NCI-H187 treated with DMSO at 0.1 percent for 48 hours (cell line): ENCODE data around the gene CYBRD1.

ENCODE experiments used
- DNase-seq: peaks from one replicate; lab custom pipeline; 2025; lab: John Stamatoyannopoulos, UW

CYBRD1 gene

DNA sequence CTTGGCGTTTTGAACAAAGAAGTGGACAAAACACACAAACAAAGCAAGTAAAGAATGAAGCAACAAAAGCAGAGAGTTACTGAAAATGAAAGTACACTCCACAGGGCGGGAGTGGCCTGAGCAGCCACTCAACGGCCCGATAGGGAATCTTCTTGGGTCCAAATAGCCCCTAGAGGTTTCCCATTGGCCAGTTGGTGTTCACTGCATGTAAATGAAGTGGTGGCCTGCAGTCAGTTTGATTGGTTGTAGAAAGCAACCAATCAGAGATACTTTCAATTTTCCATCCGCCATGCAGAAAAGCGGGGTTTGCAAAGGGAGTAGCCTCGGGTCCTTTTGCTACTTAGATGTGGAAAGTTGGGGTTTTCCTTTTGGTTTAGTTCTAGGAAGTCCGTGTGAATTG, 31.6 kb downstream of the CYBRD1 start:
- DNase-seq = no peak

DNA sequence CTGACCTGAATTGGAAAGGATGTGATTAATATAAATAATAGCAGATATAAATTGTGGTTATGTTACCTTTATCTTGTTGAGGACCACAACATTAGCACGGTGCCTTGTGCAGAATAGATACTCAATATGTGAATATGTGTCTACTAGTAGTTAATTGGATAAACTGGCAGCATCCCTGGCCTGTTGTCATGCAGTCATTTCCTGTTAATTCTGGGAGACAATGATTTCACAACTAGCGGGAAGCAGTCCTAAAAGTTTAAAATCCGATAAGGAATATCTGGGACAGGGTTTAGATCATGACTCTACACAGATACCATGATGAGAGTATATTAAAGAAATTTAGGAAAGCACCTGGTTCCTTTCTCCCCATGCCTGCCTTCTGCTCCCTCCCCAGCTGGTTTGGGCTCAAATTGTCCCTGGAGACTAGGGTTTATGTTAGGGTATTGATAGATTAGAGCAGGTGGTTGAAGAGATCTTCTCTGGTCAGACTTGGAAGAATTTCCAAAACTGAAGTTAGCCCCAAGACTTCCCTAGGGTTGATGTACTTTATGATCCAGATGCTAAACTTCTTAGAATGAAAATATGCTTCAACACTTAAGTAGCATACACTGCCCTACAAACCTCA, 32.8 kb downstream of the CYBRD1 start:
- DNase-seq = no peak

DNA sequence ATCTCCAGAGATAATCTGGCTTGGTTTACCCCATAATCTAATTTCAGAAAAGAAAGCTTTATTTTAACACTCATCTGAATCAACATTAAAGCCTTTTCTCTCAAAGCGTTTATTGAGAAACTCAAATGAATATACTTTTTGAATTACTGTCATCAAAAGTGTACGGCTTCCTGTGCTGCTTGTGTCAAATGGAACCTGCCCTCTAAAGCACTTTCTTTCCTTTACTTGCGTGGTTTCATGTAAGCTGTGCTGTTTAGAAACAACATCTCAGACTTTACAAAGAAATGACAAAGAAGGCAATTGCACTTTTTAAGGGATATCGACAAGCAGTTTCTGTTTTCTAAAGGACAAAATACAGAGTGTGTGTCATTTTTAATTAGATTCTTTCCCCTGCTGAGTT, 35.1 kb downstream of the CYBRD1 start:
- no peak for DNase-seq

DNA sequence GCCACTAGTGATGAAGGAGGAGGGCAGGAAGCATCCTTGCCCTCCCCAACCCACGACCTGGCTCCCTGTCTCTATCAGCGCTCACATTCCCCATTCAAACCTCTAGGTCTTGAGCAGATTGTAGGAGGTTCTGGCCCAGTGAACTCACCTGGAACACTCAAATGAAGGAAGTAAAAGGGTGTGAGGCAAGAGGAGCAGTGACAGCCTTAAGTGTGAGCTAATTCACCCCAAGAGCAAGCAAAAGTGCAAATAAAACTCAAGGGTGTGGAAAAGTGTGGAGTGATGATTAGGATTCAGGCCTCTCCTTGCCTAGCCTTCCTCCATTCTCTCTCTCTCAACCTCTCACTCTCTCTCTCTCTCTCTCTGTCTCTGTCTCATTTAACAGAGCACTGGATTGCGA, 41.0 kb downstream of the CYBRD1 start:
- no peak for DNase-seq

DNA sequence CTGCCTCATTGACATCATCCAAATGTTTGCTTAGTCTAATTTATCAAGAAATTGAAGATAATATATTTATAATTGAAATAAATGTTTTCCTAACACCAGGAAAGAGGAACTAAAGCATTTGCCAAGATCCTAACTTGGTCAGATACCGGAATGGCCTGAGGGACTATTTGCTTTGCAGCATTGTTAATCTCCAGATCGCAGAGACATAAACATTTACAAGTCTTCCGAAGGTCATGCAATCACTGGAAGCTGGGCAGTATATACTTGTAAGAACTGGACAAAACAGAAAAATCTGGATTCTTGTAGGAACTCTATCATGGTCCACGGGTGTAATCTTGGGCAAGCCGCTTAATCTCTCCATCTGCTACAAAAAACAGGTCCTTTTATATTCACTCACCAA, 42.2 kb downstream of the CYBRD1 start:
- no peak for DNase-seq

DNA sequence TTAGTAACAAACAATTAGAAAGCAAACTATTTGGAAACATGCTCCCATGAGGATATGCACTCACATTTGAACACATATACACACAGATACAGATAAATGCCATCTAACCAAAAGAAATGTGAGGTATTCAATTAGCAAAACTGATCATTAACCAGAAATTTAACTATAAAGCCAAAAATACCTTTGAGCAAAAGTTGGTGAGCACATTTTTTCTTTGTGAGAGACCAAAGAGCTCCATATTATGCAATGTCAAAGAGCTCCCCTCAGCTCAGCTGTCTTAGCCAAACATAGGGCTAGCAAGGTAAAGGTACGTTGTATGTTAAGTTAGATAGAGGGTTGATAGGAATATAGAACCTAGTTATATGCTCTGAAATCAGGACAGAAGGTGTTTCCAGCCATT, 43.8 kb downstream of the CYBRD1 start:
- no peak for DNase-seq

DNA sequence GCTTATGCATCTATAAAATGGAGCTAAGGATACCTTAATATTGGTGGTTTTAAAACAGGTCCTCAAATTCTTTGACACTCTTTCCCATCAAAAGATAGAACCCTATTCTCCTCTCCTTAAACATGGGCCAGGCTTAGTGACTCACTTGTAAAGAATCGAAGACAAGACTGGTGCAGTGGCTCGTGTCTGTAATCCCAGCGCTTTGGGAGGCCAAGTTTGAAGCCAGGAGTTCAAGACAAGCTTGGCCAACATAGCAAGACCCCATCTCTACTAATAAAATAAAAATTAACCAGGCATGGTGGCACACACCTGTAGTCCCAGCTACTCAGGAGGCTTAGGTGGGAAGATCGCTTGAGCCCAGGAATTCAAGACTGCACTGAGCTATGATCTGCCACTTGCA, 44.5 kb downstream of the CYBRD1 start:
- DNase-seq = no peak

DNA sequence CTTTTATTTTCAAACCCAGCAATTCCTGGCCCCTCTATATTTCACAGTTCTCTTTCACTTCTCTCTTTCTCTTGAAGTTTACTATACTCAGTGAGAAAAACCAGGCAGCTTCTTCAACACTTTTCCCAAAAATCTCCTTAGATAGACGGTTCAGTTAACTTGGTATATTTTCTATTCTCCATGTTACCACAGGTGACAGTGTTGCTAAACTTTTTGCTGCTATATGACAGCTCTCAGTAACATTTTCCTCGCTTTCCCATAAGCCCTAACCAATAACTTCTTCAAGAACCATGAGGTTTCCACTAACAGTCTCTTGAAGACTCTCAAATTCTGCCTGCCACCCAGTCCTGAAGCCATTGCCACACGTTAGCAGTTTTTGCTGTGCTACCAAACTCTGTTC, 45.8 kb downstream of the CYBRD1 start:
- no peak for DNase-seq

DNA sequence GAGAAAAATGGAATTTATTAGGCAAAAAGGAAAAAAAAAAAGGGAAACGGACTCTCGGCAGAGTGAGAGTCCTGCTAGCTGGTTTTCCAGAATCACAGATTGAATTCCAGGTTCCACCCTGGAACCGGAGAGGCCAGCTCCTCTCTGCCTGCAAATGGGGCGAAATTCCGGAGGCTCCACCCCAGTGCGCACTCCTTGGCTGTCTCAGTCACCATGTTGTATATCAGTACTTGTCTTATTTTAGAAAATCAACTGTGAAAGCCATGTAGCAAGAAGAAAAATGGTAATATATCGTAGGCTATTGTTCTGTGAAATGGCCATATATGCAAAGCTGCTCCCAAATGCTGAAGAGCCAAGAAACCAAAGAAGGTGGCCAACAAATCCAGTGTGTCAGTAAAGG, 49.4 kb downstream of the CYBRD1 start:
- no peak for DNase-seq

DNA sequence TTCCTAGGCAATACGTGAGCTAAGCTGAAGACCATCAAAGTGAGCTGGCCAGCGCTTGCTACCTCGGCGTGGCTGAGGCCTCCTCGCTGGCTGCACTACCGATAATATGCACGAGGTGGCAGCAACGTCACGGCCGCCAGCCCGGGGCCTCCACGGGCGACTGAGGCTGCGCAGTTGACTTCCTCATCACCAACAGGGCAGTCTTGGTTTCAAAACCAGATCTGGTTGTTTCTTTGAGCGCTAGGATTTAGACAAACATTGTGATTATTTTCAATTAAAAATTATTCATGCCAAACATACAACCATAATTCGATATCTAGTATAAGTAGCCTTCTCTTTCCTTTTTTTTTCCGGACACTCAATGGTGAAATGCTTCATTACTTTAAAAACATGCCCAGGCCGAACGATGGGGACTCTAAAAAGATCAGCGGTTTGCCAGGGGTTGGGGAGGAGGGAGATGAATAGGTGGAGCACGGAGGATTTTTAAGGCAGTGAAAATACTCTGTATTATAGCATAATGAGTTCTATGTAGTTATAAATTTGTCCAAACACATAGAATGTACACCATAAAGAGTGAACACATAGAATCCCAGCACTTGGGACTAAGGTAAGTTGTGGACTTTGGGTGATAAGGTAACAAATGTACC, 52.0 kb downstream of the CYBRD1 start:
- DNase-seq = no peak

DNA sequence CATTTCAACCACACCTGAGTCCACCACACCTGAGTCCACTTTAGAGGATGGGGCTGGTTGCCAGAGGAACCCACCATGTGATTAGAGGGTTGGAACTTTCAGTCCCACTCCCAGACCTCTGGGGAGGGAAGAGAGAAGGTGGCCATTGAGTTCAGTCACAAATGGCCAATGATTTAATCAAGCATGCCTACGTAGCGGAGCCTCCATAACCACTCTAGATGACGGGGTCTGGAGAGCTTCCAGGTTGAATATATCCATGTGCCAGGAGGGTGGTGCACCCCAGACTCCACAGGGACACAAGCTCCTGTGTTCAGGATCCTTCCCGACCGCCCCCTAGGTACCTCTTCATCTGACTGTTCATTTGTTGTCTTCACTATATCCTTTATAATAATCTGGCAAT, 53.3 kb downstream of the CYBRD1 start:
- no peak for DNase-seq

DNA sequence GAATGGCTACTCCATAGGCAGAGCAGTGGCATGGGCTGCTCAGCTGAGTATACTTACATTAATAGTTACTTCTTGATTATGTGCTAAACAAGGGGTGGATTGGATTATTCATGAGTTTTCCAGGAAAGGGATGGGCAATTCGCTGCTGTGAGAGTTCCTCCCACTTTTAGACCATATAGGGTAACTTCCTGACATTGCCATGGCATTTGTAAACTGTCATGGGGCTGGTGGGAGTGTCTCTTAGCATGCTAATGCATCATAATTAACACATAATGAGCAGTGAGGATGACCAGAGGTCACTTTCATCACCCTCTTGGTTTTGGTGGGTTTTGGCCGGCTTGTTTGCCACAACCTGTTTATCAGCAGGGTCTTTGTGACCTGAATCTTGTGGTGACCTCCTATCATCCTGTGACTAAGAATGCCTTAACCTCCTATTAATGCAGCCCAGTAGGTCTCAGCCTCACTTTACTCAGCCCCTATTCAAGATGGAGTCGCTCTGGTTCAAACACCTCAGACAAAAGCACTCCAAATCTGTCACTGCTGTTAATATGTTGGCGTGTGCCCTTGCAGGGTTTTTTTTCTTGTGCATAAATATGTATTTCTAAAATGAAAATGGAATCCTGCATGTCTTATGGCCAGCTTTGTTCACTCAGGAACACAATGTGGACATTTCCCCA, 56.0 kb downstream of the CYBRD1 start:
- DNase-seq = no peak

DNA sequence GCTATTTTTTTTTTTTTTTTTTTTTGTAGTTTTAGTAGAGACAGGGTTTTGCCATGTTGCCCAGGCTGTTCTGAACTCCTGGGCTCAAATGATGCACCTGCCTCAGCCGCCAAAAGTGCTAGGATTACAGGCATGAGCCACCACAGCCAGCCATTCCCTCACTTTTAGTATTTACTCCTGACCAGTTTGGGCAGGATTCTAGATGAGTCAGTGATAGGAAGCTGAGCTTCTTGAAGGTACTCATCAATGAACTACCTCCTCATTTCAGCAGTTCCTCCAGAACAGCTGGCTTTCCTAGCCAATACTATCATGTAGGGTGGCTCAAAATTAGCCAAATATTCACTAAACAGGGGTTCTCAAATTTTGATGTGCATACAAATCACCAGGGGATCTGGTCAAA, 57.2 kb downstream of the CYBRD1 start:
- no peak for DNase-seq

DNA sequence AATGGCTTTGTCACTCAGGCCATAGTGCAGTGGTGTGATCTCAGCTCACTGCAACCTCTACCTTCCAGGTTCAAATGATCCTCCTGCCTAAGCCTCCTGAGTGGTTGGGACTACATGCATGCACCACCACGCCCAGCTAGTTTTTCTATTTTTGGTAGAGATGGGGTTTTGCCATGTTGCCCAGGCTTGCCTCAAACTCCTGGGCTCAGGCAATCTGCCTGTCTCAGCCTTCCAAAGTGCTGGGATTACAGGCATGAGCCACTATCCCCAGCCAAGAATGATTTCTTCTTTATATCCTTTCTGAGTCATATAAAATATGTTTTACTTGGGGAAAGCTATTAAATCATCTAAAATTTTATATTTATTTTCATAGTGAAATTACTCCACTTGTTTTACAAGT, 61.3 kb downstream of the CYBRD1 start:
- DNase-seq = no peak

DNA sequence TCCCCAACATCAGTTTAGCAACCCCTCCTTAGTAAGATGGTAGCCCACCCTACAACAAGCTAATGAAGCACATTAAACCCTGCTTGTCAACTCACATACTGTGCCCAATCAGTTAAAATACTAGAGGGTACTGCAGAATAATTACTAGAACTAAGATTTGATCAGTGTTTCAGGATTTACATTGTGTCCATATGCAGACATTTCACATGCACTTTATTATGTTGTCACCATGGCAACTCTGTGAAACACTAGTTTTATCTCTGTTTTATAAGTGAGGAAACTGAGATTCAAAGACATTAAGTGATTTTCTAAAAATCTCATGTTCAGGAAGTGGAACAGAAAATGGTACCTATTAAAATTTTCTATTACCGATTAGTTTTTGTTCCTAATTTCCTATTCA, 61.7 kb downstream of the CYBRD1 start:
- no peak for DNase-seq

DNA sequence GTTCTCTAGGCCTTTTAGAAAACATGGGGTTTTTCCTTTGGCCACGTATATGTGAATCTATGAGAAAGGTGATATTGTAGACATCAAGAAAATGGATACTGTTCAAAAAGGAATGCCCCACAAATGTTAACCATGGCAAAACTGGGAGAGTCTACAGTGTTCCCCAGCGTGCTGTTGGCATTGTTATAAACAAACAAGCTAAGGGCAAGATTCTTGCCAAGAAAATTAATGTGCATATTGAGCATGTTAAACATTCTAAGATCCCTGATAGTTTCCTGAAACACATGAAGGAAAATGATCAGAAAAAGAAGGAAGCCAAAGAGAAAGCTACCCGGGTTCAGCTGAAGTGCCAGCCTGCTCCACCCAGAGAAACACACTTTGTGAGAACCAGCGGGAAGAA, 64.9 kb downstream of the CYBRD1 start:
- DNase-seq = no peak

DNA sequence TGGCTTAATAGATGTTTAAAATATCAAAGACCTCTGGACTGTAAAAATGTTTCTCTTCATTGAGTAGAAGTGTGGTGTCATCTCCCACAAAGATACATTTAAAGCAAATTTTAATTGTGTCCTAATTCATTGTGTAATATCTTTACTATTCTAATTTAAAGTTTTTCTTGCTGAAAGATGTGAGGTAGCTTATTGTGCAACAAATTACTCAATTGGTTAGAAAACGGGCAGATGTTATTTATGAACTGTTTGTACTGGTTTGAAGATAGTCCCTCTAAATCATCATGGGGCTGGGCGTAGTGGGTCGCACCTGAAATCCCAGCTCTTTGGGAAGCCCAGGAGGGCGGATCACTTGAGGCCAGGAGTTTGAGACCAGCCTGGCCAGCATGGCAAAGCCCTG, 65.3 kb downstream of the CYBRD1 start:
- DNase-seq = no peak

DNA sequence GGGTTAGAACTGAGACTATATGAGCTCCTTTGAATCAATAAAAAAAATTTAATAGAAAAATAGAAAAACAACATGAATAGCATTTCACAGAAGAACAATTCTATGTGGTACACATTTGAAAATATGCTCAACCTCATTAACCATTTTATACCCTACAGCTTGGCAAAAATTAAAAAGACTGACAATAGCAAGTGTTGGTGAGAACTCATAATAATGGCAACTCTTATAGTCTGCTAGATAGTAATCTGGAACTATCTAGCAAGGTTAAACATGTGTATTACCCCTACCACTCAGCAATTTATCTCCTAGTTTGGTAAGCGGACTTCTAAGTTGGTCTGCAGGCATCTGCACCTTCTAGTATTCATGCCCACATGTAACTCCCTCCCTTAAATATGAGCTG, 67.8 kb downstream of the CYBRD1 start:
- no peak for DNase-seq

DNA sequence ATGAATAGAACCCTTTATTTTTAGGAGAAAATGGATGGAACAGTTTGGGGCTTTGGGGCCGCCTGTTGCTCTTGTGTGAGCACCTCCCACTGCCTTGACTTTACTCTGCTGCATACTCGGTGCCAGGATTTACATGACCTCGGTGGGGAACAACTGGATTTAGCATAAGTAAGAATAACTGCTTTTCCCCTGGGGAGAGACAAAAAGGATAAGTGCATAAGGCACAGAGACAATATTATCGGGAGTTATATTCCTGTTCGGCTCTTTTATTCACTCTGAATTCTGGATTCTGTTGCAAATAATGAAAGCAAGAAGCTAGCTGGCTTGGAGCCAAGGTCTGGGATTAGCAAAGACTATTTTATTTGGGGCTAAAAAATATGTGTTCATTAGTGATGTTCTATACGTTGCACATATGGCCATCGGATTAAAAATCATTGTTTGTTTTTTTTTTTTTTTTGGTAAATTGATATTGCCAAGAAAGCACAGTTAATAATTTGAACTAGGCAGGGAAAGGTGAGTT, 69.8 kb downstream of the CYBRD1 start:
- DNase-seq = no peak

DNA sequence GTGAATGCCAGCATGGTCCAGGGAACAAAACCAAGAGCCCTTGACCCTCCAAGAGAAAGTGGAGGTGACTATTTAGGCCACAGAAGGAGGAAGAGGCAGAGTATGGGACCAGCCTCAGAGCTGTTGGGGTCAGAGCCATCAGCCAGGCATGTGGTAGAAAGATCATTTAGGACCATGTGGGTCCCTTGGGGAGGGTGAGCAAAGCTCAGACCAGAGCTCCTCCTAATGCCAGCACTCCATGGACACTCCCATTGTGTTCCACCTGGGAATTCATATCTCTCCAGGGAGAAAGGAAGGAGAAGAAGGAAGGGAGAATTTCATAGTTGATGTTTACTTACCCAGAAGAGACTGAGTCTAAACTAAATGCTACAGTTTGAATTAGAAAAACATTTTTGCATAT, 73.2 kb downstream of the CYBRD1 start:
- DNase-seq = no peak

DNA sequence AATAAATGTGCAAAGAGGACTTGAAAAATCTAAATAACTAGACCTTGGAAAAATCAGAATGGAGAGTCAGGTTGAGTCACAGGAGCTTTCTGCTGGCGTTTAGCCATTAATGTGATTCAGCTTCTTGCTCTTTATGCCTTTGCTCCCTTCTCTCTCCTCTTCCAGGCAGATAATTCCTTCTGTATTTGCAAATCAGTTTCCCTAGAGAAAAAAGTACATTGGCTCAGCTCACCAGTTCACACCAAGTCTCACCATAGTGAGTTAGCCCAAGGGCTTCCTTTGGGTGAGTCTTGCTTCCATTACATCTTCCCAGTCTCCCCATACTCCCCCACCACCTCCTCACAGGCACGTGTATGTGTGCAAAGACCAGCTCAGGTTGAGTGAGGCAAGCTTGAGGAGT, 73.6 kb downstream of the CYBRD1 start:
- no peak for DNase-seq

DNA sequence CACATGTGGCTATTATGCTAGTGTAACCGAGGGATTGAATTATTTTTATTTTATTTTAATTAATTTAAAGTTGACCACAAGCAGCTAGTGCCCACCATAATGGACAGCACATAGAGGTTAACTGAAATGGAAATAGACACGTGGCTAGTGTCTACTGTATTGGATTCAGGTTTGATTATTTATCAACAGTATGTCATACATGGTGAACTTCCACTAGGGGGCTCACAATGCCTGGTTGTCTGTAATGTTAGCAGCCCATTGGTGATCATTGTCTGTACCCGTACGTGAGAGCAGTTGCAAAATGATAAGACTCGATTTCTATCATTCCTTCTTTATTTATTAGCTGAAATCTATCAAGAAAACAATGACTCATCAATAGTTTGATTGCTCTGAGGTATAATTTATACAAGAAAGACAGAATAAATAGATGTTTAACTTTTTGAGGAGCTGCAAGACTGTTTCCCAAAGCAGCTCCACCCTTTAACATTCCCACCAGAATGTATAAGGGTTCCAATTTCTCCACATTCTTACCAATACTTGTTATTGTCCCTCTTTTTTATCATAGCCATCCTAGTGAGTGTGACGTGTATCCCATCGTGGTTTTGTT, 76.5 kb downstream of the CYBRD1 start:
- no peak for DNase-seq

DNA sequence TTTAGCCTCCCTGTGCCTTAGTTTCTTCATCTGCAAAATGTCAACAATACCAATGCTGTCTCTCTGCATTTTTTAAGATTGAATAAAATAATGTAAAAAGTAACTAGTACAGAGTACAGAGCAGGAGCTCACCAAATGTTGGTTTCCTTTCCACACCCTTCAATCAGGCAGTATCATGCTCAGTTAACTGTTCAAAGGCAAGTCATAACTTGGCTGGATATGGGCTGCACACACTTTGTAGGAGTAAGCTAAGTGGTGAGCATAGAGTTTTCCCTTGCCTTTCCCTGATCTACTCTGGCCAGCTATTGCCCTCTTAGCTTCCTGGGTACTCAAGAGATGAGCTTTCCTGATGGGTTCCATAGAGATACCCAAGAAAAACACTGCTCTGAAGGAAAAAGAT, 77.9 kb downstream of the CYBRD1 start:
- no peak for DNase-seq
